NOMO-1 treated with DMSO at 0.1 percent for 48 hours (cell line): ENCODE measurements around the gene ADAM23.

Experiments used
- DNase-seq: peaks from one replicate; lab custom pipeline; 2025; ENCODE audit not compliant: unreplicated experiment; lab: John Stamatoyannopoulos, UW

Gene ADAM23

DNA sequence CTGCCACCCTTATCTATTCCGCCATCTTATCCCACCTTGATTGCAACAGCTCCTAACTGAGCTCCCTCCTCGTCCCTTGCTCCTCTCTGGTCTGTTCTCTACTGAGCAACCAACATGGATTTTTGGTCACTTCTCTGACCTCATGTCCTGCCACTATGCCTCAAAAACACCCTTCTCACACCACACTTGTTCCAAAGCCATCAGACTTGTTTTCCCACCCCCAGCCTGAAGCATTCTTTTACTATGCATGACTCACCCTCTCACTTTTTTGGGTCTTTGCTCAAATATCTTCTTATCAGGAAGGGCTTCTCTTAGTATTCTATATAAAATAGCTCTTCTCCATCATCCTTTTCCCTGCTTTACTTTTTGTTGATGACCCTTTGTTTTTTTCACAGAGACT is 196.3 kb downstream of the ADAM23 start:
- no peak for DNase-seq

GRCh38 chr2:206641226-206641625 is 197.9 kb downstream of the ADAM23 start:
- no peak for DNase-seq

GRCh38 chr2:206642075-206643025 is 199.0 kb downstream of the ADAM23 start, which contains the start of gene FAM237A:
Gene FAM237A (plus strand): TSS chr2:206642487. CDS start chr2:206644237, 1,750 bp downstream.
- no peak for DNase-seq

DNA sequence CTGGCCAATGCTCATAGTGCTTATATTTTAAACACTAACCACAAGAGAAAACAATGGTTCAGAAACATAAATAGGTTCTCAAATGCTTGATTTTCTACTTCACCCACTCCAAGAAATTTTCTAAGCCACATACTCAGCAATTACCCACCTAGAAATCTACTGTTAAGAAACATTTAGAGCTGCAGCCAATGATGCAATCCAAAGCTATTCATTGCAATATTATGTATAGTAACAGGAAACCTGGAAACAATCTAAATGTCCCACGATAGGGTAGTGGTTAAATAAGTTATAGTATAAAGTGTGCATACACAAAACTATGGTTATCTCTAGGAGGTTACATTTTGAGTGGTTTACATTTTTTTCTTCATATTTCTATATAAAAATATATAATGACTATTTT is 204.7 kb downstream of the ADAM23 start:
- no peak for DNase-seq

- DNase-seq, result no peak
These were observed 213.8 kb downstream of the ADAM23 start for GRCh38 chr2:206657087-206657486.

- no peak for DNase-seq
These were observed 221.9 kb downstream of the ADAM23 start for GRCh38 chr2:206665251-206665650.
